DOHH2 (cell line): ENCODE measurements around the gene UBE2D2.

Experiments used
- H3F3A ChIP-seq: fragments of 200-600 bp; sonication (generic), shearing (Covaris generic); 2 replicates; pipeline ENCODE4 v1.6.0; 2016; ENCODE audit warnings: antibody characterized with exemption, mild to moderate bottlenecking; ENCODE audit not compliant: control insufficient read depth, insufficient read depth
- H3K27ac ChIP-seq: fragments of 200-600 bp; sonication (generic); 2 replicates; pipeline ENCODE4 v1.5.1; 2014; ENCODE audit warnings: low read depth, mild to moderate bottlenecking, low read length, moderate library complexity
- H3K27me3 ChIP-seq: fragments of 200-600 bp; sonication (generic); 2 replicates; pipeline ENCODE4 v1.6.1; 2014; ENCODE audit warnings: mild to moderate bottlenecking, low read length, mixed read lengths; ENCODE audit not compliant: control insufficient read depth
- H3K36me3 ChIP-seq: fragments of 200-600 bp; sonication (generic); 2 replicates; pipeline ENCODE4 v1.6.1; 2014; ENCODE audit warnings: mild to moderate bottlenecking, low read length, moderate library complexity, mixed read lengths; ENCODE audit not compliant: control insufficient read depth
- H3K4me1 ChIP-seq: fragments of 200-600 bp; sonication (generic); 2 replicates; pipeline ENCODE4 v1.6.1; 2014; ENCODE audit warnings: mild to moderate bottlenecking, low read length, mixed read lengths; ENCODE audit not compliant: control insufficient read depth
- H3K4me2 ChIP-seq: fragments of 200-600 bp; sonication (generic); 2 replicates; pipeline ENCODE4 v1.6.0; 2014; ENCODE audit warnings: mild to moderate bottlenecking, low read length, moderate library complexity
- H3K4me3 ChIP-seq: fragments of 200-600 bp; sonication (generic); 2 replicates; pipeline ENCODE4 v1.5.1; 2014; ENCODE audit warnings: mild to moderate bottlenecking, low read length, mixed read lengths
- H3K79me2 ChIP-seq: fragments of 200-600 bp; sonication (generic); 2 replicates; pipeline ENCODE4 v1.6.1; 2014; ENCODE audit warnings: mild to moderate bottlenecking, low read length, mixed read lengths; ENCODE audit not compliant: control insufficient read depth
- H3K9me2 ChIP-seq: fragments of 200-600 bp; sonication (generic); replicated peaks from 2 replicates; pipeline ENCODE4 v1.6.1; 2014; ENCODE audit warnings: mild to moderate bottlenecking, low read length, mixed read lengths; ENCODE audit not compliant: control insufficient read depth
- H3K9me3 ChIP-seq: fragments of 200-600 bp; sonication (generic); 2 replicates; pipeline ENCODE4 v1.6.1; 2014; ENCODE audit warnings: antibody characterized with exemption, low read length, mixed read lengths; ENCODE audit not compliant: control insufficient read depth, insufficient read depth
- H4K20me1 ChIP-seq: fragments of 200-600 bp; sonication (generic); 2 replicates; pipeline ENCODE4 v1.6.0; 2014; ENCODE audit warnings: low read depth, mild to moderate bottlenecking, antibody characterized with exemption, low read length, moderate library complexity; ENCODE audit not compliant: control insufficient read depth, insufficient read depth
- CTCF ChIP-seq: fragments of 200-600 bp; sonication (generic); IDR thresholded peaks from one replicate; pipeline ENCODE4 v1.5.1; 2014; ENCODE audit warnings: antibody characterized with exemption, mild to moderate bottlenecking, low read depth, low read length; ENCODE audit not compliant: poor library complexity, severe bottlenecking
- EZH2phosphoT487 ChIP-seq: fragments of 200-600 bp; sonication (generic); IDR thresholded peaks from 2 replicates; pipeline ENCODE4 v1.6.1; 2017; ENCODE audit warnings: borderline replicate concordance, mild to moderate bottlenecking, antibody characterized with exemption, low read length, moderate library complexity, mixed read lengths

UBE2D2 gene

GRCh38 chr5:139557811-139558210 is 3.3 kb upstream of the UBE2D2 start:
- no peaks in the 10 kb centered on the region for H3K27me3 ChIP-seq
- H3K4me2 ChIP-seq, result no peak overlapping the region
- H3K4me3 ChIP-seq, result no peak overlapping the region
- no peaks in the 10 kb centered on the region for H3K9me3 ChIP-seq
- H3K79me2 ChIP-seq, result peaks cover 23% of the 10 kb centered on the region
- peaks cover 13% of the 10 kb centered on the region for H3K36me3 ChIP-seq
- H3K27ac ChIP-seq, result no peak overlapping the region
- peaks cover 16% of the 10 kb centered on the region for H3K4me1 ChIP-seq
- H4K20me1 ChIP-seq, result peaks cover 1% of the 10 kb centered on the region; the same call in 1 of the 2 replicates
- H3K9me2 ChIP-seq, result no peaks in the 10 kb centered on the region
- peaks cover 11% of the 10 kb centered on the region for H3F3A ChIP-seq
- TF ChIP-seq CTCF (no peak), EZH2phosphoT487 (no peak)

- Histone ChIP-seq H3K4me3 (peak overlapping the region; percentile 98), H4K20me1 (peaks cover 13% of the 10 kb centered on the region; the same call in 1 of the 2 replicates), H3K27me3 (no peaks in the 10 kb centered on the region), H3F3A (peaks cover 21% of the 10 kb centered on the region), H3K4me2 (peak overlapping the region; percentile 83), H3K4me1 (peaks cover 53% of the 10 kb centered on the region), H3K9me2 (no peaks in the 10 kb centered on the region), H3K9me3 (no peaks in the 10 kb centered on the region), H3K36me3 (peaks cover 50% of the 10 kb centered on the region), H3K79me2 (peaks cover 62% of the 10 kb centered on the region), H3K27ac (peak overlapping the region; percentile 89)
- TF ChIP-seq EZH2phosphoT487 (no peak), CTCF (peak; percentile 7)
Measured at GRCh38 chr5:139561655-139562451, 714 bp downstream of the UBE2D2 start.

GRCh38 chr5:139562847-139563246 is 1.7 kb downstream of the UBE2D2 start:
- TF ChIP-seq EZH2phosphoT487 (no peak), CTCF (no peak)
- Histone ChIP-seq H3K27ac (peak overlapping the region; percentile 89), H3K4me3 (peak overlapping the region; percentile 98), H3F3A (peaks cover 19% of the 10 kb centered on the region), H4K20me1 (peaks cover 15% of the 10 kb centered on the region), H3K4me1 (peaks cover 63% of the 10 kb centered on the region), H3K27me3 (no peaks in the 10 kb centered on the region), H3K9me2 (no peaks in the 10 kb centered on the region), H3K4me2 (peak overlapping the region; percentile 83), H3K36me3 (peaks cover 58% of the 10 kb centered on the region), H3K9me3 (no peaks in the 10 kb centered on the region), H3K79me2 (peaks cover 71% of the 10 kb centered on the region)
